Natural killer cell treated with Interleukin-12 subunit alpha and Interleukin-12 subunit beta and Interleukin-15 and Interleukin-18, amount 100 ng/mL, for 72 hours (primary cell): ENCODE results near the gene ARPIN. TPM values are rescaled to one million over a fixed set of nuclear protein-coding genes. Genes with fewer than 3 reads are reported as not detected.
"Not testable (repeated sequence)": the region's sequence is repeated elsewhere in the genome, so short reads cannot be mapped to it uniquely, and the experiment has no call there.

Source experiments
- ATAC-seq, 2 donors: fragments of 150-1000 bp; cut with Tn5 transposase in 1 of 2; sonication (Bioruptor Pico), chemical (Tn5 transposase) in 1 of 2; 2 replicates each; pipeline ENCODE4 v1.10.0; 2021
- DNase-seq: peaks from one replicate; pipeline ENCODE4 v3.0.0; 2022; ENCODE audit warnings: low spot score
- H3K27ac Mint-ChIP-seq, 2 donors: 1 replicate in 1 of 2; 2 replicates in 1 of 2; pipeline ENCODE4 v1.8.0; 2022; ENCODE audit warnings: mixed read lengths in 2 of 2, mild to moderate bottlenecking in 1 of 2, moderate library complexity in 1 of 2
- H3K27me3 Mint-ChIP-seq, 2 donors: 1 replicate in 1 of 2; 2 replicates in 1 of 2; pipeline ENCODE4 v1.8.0; 2022; ENCODE audit warnings: mixed read lengths in 2 of 2
- H3K36me3 Mint-ChIP-seq: one replicate; pipeline ENCODE4 v1.8.0; 2022; ENCODE audit warnings: mixed read lengths
- H3K4me1 Mint-ChIP-seq, 2 donors: 1 replicate in 1 of 2; 2 replicates in 1 of 2; pipeline ENCODE4 v1.8.0; 2022; ENCODE audit warnings: low read depth in 2 of 2, mixed read lengths in 2 of 2, mild to moderate bottlenecking in 1 of 2
- H3K4me3 Mint-ChIP-seq: one replicate; pipeline ENCODE4 v1.8.0; 2022; ENCODE audit warnings: mixed read lengths
- H3K9me3 Mint-ChIP-seq: 2 replicates; pipeline ENCODE4 v1.8.0; 2022; ENCODE audit warnings: mixed read lengths
- total RNA-seq, 2 donors: library from RNA; stranded (reverse); gene quantifications; one replicate each; pipeline ENCODE4 v1.2.3, GENCODE V29; 2022

Gene ARPIN
- total RNA-seq, 2 donors from 2014 or later: not detected

DNA sequence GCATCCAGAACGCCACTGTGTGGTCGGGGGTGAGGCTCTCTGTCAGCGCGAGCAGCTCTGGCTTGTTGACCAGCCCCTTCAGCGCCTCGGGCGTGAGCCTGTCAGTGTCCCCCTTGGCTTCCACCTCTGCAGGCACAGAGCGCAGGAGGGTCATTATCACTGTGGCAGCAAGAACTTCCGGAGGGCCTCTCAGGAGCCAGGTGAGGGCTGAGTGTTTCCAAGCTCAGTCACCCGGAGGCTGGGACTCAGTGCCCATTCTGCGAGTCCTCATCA lies 9.0 kb downstream of the ARPIN start:
- no peaks in the 10 kb centered on the region for H3K4me1 Mint-ChIP-seq
- H3K27me3 Mint-ChIP-seq: no peaks in the 10 kb centered on the region
- no peaks in the 10 kb centered on the region for H3K36me3 Mint-ChIP-seq
- no peak overlapping the region for H3K27ac Mint-ChIP-seq
- no peak for DNase-seq
- H3K4me3 Mint-ChIP-seq: no peak overlapping the region
- no peaks in the 10 kb centered on the region for H3K9me3 Mint-ChIP-seq
- no peak for ATAC-seq

DNA sequence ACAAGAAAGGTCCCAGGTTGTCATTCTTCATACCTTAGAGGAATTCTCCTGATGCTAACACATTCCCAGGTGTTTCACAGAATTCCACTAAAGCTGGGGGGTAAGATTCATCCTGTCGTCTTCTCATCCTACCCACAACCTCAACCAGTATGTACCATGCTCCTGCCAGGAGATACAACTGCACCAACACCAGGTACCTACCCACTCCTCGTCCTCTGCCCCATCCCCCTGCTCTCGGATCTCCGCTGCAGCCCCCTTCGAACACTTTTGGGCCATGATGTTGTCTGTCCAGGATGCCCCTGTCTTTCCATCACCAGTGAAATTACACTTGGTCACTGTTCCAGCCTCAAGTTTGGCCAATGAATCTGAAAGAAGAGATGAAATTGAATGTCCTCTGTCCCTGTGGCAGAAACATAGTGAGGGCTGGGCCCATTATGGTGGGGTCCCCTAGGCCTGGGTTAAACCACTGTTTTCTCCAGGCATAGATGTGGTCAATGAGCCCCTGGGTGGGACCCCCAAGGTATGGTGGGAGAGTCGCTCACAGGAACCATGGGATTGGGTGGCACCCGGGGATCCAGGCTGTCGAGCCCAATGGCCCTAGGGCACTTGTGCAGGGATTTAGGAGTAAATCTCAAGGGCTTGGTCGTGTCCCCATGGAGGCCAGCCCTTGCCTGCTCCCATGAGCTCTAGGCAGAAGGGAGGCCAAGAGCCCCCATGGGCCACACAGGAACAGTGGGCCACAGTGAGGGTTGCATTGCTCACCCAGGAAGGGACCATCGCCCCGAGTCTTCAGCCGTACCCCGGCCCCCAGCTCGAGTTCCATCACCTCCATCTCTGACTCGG lies 9.5 kb downstream of the ARPIN start:
- no peaks in the 10 kb centered on the region for H3K27me3 Mint-ChIP-seq
- H3K4me3 Mint-ChIP-seq: no peak overlapping the region
- no peaks in the 10 kb centered on the region for H3K36me3 Mint-ChIP-seq
- no peak for ATAC-seq
- no peaks in the 10 kb centered on the region for H3K9me3 Mint-ChIP-seq
- no peak for DNase-seq
- no peak overlapping the region for H3K27ac Mint-ChIP-seq
- H3K4me1 Mint-ChIP-seq: no peaks in the 10 kb centered on the region

- no peak for ATAC-seq
- H3K4me3 Mint-ChIP-seq: no peak overlapping the region
- H3K27me3 Mint-ChIP-seq: no peaks in the 10 kb centered on the region
- no peaks in the 10 kb centered on the region for H3K36me3 Mint-ChIP-seq
- DNase-seq: no peak
- no peaks in the 10 kb centered on the region for H3K4me1 Mint-ChIP-seq
- no peaks in the 10 kb centered on the region for H3K9me3 Mint-ChIP-seq
- H3K27ac Mint-ChIP-seq: no peak overlapping the region
These were observed 11.9 kb downstream of the ARPIN start for GRCh38 chr15:89900849-89901248.

GRCh38 chr15:89899951-89900567 lies 12.7 kb downstream of the ARPIN start:
- H3K27me3 Mint-ChIP-seq: no peaks in the 10 kb centered on the region
- no peaks in the 10 kb centered on the region for H3K9me3 Mint-ChIP-seq
- no peak overlapping the region for H3K4me3 Mint-ChIP-seq
- ATAC-seq (peak in 1 of 2 donors; percentile 40), DNase-seq (no peak)
- no peaks in the 10 kb centered on the region for H3K36me3 Mint-ChIP-seq
- H3K4me1 Mint-ChIP-seq: peaks cover 0 to 2% of the 10 kb centered on the region in 2 donors
- no peak overlapping the region for H3K27ac Mint-ChIP-seq

DNA sequence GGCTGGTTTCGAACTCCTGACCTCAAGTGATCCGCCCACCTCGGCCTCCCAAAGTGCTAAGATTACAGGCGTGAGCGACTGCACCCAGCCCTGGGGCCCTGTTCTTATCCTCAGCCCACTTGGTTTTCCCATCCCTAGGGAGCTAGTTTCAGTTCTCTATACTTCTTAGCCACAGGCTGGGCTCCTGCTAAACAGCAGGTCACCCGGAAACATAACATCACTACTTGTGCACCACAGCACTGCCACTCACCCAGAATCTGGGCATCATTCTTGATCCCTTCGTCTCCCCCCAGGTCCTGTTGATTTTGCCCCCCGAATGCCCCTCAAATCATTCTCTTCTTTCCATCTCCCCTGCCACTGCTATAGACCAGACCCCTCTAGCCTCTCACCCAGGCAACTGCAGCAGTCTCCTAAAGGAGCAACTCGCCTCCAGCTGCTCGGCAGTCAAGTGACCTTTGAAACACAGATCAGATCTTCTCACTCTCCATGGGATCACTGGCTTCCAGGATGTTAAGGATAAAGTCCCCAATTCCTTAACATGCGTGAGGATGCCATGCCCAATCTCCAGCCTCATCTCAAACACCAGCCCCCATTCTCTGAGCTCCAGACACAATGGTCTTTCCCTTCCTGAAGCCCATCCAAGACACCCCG lies 13.3 kb downstream of the ARPIN start:
- DNase-seq: no peak
- no peaks in the 10 kb centered on the region for H3K27me3 Mint-ChIP-seq
- no peak overlapping the region for H3K4me3 Mint-ChIP-seq
- H3K36me3 Mint-ChIP-seq: no peaks in the 10 kb centered on the region
- peaks cover 1 to 8% of the 10 kb centered on the region in 2 donors for H3K4me1 Mint-ChIP-seq
- no peak for ATAC-seq
- no peak overlapping the region for H3K27ac Mint-ChIP-seq
- no peaks in the 10 kb centered on the region for H3K9me3 Mint-ChIP-seq

DNA sequence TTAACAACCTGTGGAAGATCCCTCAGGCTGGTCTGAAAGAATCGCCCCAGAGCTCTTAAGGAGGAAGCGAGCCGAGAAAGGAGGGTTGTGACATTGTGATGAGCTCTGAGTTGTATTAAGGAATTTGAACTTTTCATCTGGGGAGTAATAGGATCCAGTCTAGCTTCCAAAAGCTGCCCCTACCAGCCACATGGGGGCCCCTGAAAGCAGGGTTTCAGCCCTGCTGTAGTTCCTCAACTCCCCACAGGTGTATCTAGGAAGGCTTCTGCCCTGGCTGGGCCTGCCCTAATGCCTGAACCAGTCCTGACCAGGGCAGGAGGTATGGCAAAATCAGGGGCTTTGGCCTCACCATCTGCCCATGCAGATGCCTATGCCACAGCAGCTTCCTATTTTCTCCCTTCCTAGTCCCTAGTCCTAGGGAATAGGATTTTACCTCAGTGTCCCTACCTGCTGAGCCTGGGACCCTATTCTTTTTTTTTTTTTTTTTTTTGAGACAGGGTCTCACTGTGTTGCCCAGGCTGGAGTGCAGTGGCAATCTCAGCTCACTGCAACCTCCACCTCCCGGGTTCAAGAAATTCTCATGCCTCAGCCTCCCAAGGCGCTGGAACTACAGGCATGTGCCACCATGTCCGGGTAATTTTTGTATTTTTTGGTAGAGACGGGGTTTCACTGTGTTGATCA lies 14.0 kb downstream of the ARPIN start:
- no peaks in the 10 kb centered on the region for H3K27me3 Mint-ChIP-seq
- H3K9me3 Mint-ChIP-seq: no peaks in the 10 kb centered on the region
- ATAC-seq (no peak), DNase-seq (no peak)
- H3K36me3 Mint-ChIP-seq: no peaks in the 10 kb centered on the region
- no peak overlapping the region for H3K27ac Mint-ChIP-seq
- H3K4me3 Mint-ChIP-seq: no peak overlapping the region
- peaks cover 5 to 12% of the 10 kb centered on the region in 2 donors for H3K4me1 Mint-ChIP-seq

GRCh38 chr15:89898146-89898545 lies 14.6 kb downstream of the ARPIN start:
- DNase-seq (no peak), ATAC-seq (no peak)
- no peak overlapping the region for H3K27ac Mint-ChIP-seq
- peaks cover 7 to 17% of the 10 kb centered on the region in 2 donors for H3K4me1 Mint-ChIP-seq
- no peaks in the 10 kb centered on the region for H3K27me3 Mint-ChIP-seq
- no peaks in the 10 kb centered on the region for H3K36me3 Mint-ChIP-seq
- no peak overlapping the region for H3K4me3 Mint-ChIP-seq
- no peaks in the 10 kb centered on the region for H3K9me3 Mint-ChIP-seq

DNA sequence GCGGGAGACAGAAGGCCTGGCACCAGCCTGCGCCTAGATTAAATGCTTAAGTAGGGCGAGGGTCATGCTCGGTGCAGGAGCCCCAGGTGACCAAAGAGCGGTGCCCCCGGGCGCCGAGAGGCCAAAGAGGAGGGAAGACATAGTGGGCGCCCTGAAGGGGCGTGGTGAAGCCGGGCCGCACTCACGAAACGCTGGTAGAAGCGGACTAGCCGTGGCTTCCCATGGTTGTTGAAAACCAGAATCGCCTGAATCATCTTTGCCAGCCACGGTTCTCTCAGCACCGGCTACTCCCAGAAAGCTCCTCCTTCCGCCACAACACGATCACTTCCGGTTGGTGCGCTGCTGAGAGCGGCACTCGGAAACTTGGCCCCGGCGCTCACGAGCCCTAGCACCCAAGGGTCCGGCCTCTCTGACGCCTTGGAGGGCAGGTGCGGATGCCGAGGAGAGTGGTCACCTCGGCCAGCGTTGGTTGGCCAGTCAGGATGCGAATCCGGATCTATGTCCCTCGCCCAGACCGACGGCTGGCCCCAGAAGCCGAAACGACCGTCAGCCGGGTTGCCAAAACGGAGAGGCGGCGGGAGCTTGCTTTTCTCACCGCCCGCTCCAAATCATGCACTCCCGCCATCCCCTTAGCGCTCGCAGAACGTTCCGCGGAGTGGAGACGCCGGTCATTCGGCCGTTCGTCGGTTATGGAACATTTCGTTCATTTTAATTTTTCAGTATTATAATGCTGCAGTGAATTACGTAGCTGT lies 18.9 kb downstream of the ARPIN start, which contains the start of gene AP3S2:
TSS of gene AP3S2 (minus strand) at position 299 of the 752 bp plus-strand sequence. CDS start at position 254, 45 bp downstream.
- Mint-ChIP-seq H3K4me3 (peak within 1 kb of the TSS; percentile 100), H3K36me3 (no peaks in the 10 kb centered on the region), H3K9me3 (no peaks in the 10 kb centered on the region), H3K4me1 (peaks cover 17 to 39% of the 10 kb centered on the region in 2 donors), H3K27ac (peak within 1 kb of the TSS; percentile 98), H3K27me3 (no peaks in the 10 kb centered on the region)
- ATAC-seq (peak; percentile 99), DNase-seq (peak; percentile 92)

- ATAC-seq: no peak
- H3K4me3 Mint-ChIP-seq: peak overlapping the region; percentile 100
These were observed 19.7 kb downstream of the ARPIN start for GRCh38 chr15:89893027-89893426.

DNA sequence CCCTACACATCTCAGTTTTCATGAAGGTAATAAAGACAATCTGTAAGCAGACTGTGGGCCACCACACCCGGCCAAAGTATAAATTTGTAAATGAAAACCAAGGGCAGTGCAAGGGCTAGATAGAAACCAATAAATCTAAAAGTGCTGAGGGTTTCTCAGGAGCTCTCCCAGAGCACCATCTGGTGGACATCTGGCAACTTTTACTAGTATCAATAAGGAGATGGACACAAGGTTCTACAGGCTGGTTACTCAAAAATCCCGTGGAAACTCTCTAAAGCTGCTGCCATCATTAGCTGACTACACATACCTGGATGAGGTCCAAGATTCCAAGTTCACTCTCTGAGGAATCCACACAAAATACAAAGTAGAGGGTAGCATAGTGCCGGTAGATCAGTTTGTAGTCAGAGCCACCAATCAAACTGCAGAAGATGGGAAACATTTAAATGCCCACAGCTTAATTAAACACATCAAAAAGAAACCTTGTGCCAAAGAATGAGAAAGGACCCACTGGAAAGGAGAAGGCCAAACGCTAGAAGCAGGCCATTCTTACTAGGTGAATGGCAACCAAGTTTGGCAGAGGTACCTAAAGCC lies 24.4 kb downstream of the ARPIN start:
- Mint-ChIP-seq H3K9me3 (no peaks in the 10 kb centered on the region), H3K27ac (no peak overlapping the region)

More at GRCh38 chr15:89893027-89893426, 19.7 kb downstream of the ARPIN start:
- Mint-ChIP-seq H3K27me3 (no peaks in the 10 kb centered on the region), H3K9me3 (no peaks in the 10 kb centered on the region), H3K4me1 (peaks cover 17 to 39% of the 10 kb centered on the region in 2 donors), H3K36me3 (peaks cover 6% of the 10 kb centered on the region), H3K27ac (peak overlapping the region; percentile 98)
- DNase-seq: no peak

DNA sequence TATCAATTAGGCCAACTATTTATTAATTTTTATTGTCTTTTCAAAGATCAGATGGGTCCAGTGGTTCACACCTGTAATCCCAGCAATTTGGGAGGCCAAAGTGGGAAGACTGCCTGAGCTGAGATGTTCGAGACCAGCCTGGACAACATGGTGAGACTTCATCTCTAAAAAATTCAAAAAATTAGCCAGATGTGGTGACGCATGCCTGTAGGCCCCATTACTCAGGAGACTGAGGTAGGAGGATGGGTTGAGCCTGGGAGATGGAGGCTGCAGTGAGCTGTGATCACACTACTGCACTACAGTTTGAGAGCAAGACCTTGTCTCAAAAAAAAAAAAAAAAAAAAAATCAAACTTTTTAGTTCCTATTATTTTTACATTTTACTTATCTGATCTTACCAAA lies 27.1 kb downstream of the ARPIN start:
- Mint-ChIP-seq H3K27ac (no peak overlapping the region), H3K36me3 (peaks cover 12% of the 10 kb centered on the region), H3K9me3 (no peaks in the 10 kb centered on the region), H3K4me1 (peaks cover 0 to 4% of the 10 kb centered on the region in 2 donors), H3K27me3 (no peaks in the 10 kb centered on the region), H3K4me3 (no peak overlapping the region)
- DNase-seq (no peak), ATAC-seq (no peak)

More for the DNA sequence above, 24.4 kb downstream of the ARPIN start:
- Mint-ChIP-seq H3K36me3 (peaks cover 6% of the 10 kb centered on the region), H3K4me3 (no peak overlapping the region), H3K27me3 (no peaks in the 10 kb centered on the region), H3K4me1 (peaks cover 11 to 23% of the 10 kb centered on the region in 2 donors)
- DNase-seq (no peak), ATAC-seq (no peak)

DNA sequence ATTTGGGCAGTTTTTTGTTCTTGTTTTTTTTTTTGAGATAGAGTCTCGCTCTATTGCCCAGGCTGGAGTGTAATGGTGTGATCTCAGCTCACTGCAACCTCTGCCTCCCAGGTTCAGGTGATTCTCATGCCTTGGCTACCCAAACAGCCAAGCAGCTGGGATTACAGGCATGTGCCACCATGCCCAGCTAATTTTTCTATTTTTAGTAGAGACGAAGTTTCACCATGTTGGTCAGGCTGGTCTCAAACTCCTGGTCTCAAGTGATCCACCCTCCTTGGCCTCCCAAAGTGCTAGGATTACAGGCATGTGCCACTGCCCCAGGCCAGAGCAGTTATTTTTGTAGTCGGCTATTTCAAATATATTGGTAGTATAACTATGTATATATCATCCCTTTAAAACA lies 27.6 kb downstream of the ARPIN start:
- not testable (repeated sequence) for H3K9me3 Mint-ChIP-seq, H3K4me1 Mint-ChIP-seq, ATAC-seq, DNase-seq, H3K27me3 Mint-ChIP-seq, H3K27ac Mint-ChIP-seq, H3K4me3 Mint-ChIP-seq
- peaks cover 12% of the 10 kb centered on the region for H3K36me3 Mint-ChIP-seq

DNA sequence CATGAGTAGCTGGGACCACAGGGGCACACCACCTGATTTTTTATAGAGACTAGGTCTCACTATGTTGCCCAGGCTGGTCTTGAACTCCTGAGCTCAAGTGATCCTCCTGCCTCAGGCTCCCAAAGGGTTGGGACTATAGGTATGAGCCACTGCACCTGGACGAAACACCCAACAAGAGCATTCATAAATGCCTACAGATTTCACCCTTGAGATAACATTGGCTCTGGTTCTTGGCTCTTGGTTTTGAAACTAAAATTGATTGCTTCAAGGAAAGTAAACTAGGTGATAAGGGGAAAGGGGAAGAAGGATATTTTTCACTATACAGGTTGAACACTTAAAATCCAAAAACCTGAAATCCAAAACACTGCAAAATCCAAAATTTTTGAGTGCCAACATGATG lies 29.2 kb downstream of the ARPIN start:
- Mint-ChIP-seq H3K36me3 (peaks cover 11% of the 10 kb centered on the region), H3K27me3 (no peaks in the 10 kb centered on the region), H3K4me1 (no peaks in the 10 kb centered on the region), H3K9me3 (no peaks in the 10 kb centered on the region), H3K4me3 (no peak overlapping the region), H3K27ac (no peak overlapping the region)
- DNase-seq (no peak), ATAC-seq (no peak)
